A549 (cell line): ENCODE measurements around the gene SYT2. TPM values are rescaled to one million over a fixed set of nuclear protein-coding genes. Genes with fewer than 3 reads are reported as not detected.
"Not testable (repeated sequence)": the region's sequence is repeated elsewhere in the genome, so short reads cannot be mapped to it uniquely, and the experiment has no call there.

Experiments
- ATAC-seq, 2 experiments: fragments of 200-7000 bp in 1 of 2; fragments of >200 bp in 1 of 2; cut with Nextera tagmentation in 1 of 2; cut with Tn5 transposase in 1 of 2; 3 replicates each; pipeline versions ENCODE4 v1.8.0 to v1.9.1; 2018 to 2020; ENCODE audit warnings: mild to moderate bottlenecking in 1 of 2, moderate library complexity in 1 of 2
- CTCF ChIA-PET: fragments of 300-600 bp; sonication (Branson Sonifier 250); formaldehyde crosslinking; extraction: SDS; loops from one replicate; lab custom pipeline; 2021; ENCODE audit warnings: antibody characterized with exemption, inconsistent platforms; lab: Yijun Ruan, JAX
- POLR2A ChIA-PET: fragments of 350-600 bp; formaldehyde crosslinking; extraction: SDS; loops from one replicate; lab custom pipeline; 2021; ENCODE audit warnings: antibody characterized with exemption, inconsistent platforms; lab: Yijun Ruan, JAX
- DNase-seq, 2 experiments: peaks; one replicate each; pipeline versions ENCODE4 v3.0.0 to v3.0.0-alpha.2; 2011 to 2016; ENCODE audit warnings: low read depth in 1 of 2, low spot score in 1 of 2
- FAIRE-seq: peaks from 2 replicates; lab custom pipeline; 2011; peaks lifted over from hg19 to GRCh38; lab: Jason Lieb, UNC
- H3K27ac ChIP-seq, 2 experiments: fragments of >200 bp; sonication (Bioruptor Twin); formaldehyde crosslinking; 3 replicates each; pipeline ENCODE4 v1.5.1; 2016 to 2017
- H3K4me1 ChIP-seq: fragments of >200 bp; sonication (Bioruptor Twin); formaldehyde crosslinking; 3 replicates; pipeline ENCODE4 v1.6.1; 2016
- H3K4me2 ChIP-seq: fragments of >200 bp; sonication (Bioruptor Twin); formaldehyde crosslinking; 3 replicates; pipeline ENCODE4 v1.6.1; 2016
- H3K4me3 ChIP-seq: fragments of >200 bp; sonication (Bioruptor Twin); formaldehyde crosslinking; 3 replicates; pipeline ENCODE4 v1.5.1; 2016
- H3K9me3 ChIP-seq: fragments of >200 bp; sonication (Bioruptor Twin); formaldehyde crosslinking; 3 replicates; pipeline ENCODE4 v1.6.1; 2016
- BCL3 ChIP-seq: fragments of >200 bp; sonication (Bioruptor Twin); formaldehyde crosslinking; IDR thresholded peaks from 3 replicates; pipeline ENCODE4 v1.6.1; 2016
- CEBPB ChIP-seq, 2 experiments: fragments of >200 bp in 1 of 2; sonication (Bioruptor Twin) in 1 of 2; formaldehyde crosslinking in 1 of 2; IDR thresholded peaks; 2 replicates each; pipeline ENCODE4 v1.6.1; 2012 to 2016
- CHD2 ChIP-seq: fragments of 150-350 bp; IDR thresholded peaks from 2 replicates; pipeline ENCODE4 v1.6.1; 2014; ENCODE audit warnings: low read length; ENCODE audit not compliant: partially characterized antibody
- CHD4 ChIP-seq: fragments of 200-600 bp; sonication (generic); IDR thresholded peaks from 2 replicates; pipeline ENCODE4 v1.6.1; 2016; ENCODE audit warnings: antibody characterized with exemption, mild to moderate bottlenecking, borderline replicate concordance
- EHF ChIP-seq: fragments of 250-450 bp; sonication (Bioruptor Pico); IDR thresholded peaks from 2 replicates; pipeline ENCODE4 v1.5.0; 2020; ENCODE audit warnings: mild to moderate bottlenecking
- GATA3 ChIP-seq: IDR thresholded peaks from 2 replicates; pipeline ENCODE4 v1.6.1; 2012; ENCODE audit warnings: borderline replicate concordance
- HOXA7 ChIP-seq: fragments of 250-450 bp; sonication (Bioruptor Pico); IDR thresholded peaks from 2 replicates; pipeline ENCODE4 v1.5.0; 2020; ENCODE audit warnings: mild to moderate bottlenecking, moderate library complexity
- JUN ChIP-seq, 2 experiments: fragments of >200 bp; sonication (Bioruptor Twin); formaldehyde crosslinking; IDR thresholded peaks; 2 replicates in 1 of 2; 3 replicates in 1 of 2; pipeline ENCODE4 v1.6.1; 2016 to 2017
- JUNB ChIP-seq: fragments of >200 bp; sonication (Bioruptor Twin); formaldehyde crosslinking; IDR thresholded peaks from 2 replicates; pipeline ENCODE4 v1.6.1; 2016
- KDM5A ChIP-seq: fragments of 200-600 bp; sonication (generic); IDR thresholded peaks from 2 replicates; pipeline ENCODE4 v1.6.1; 2016; ENCODE audit warnings: antibody characterized with exemption, mild to moderate bottlenecking
- MAX ChIP-seq: IDR thresholded peaks from 2 replicates; pipeline ENCODE4 v1.6.1; 2012
- MYC ChIP-seq: IDR thresholded peaks from 2 replicates; pipeline ENCODE4 v1.6.1; 2012; ENCODE audit warnings: mild to moderate bottlenecking, inconsistent platforms, low read length, improper control_type of control experiment, borderline replicate concordance
- NFE2L2 ChIP-seq: fragments of 150-350 bp; conservative IDR thresholded peaks from 2 replicates; pipeline ENCODE4 v1.6.1; 2014; ENCODE audit warnings: low read length
- RAD21 ChIP-seq, 2 experiments: fragments of >200 bp in 1 of 2; sonication (Bioruptor Twin) in 1 of 2; formaldehyde crosslinking in 1 of 2; IDR thresholded peaks in 1 of 2; conservative IDR thresholded peaks in 1 of 2; 2 replicates in 1 of 2; 3 replicates in 1 of 2; pipeline ENCODE4 v1.6.1; 2012 to 2018; ENCODE audit warnings: inconsistent platforms in 1 of 2
- RFX5 ChIP-seq: fragments of 450-650 bp; IDR thresholded peaks from 2 replicates; pipeline ENCODE4 v1.7.1; 2014; ENCODE audit warnings: antibody characterized with exemption, mild to moderate bottlenecking, moderate library complexity
- RNF2 ChIP-seq: fragments of 200-600 bp; sonication (generic); IDR thresholded peaks from 2 replicates; pipeline ENCODE4 v1.6.1; 2016; ENCODE audit warnings: low read depth, mild to moderate bottlenecking, antibody characterized with exemption, moderate library complexity, borderline replicate concordance
- TFCP2L1 ChIP-seq: fragments of 250-450 bp; sonication (Bioruptor Pico); IDR thresholded peaks from 2 replicates; pipeline ENCODE4 v1.5.0; 2021; ENCODE audit warnings: mild to moderate bottlenecking
- ZFP36 ChIP-seq: fragments of 450-650 bp; IDR thresholded peaks from 2 replicates; pipeline ENCODE4 v1.6.1; 2014; ENCODE audit warnings: borderline replicate concordance; ENCODE audit not compliant: partially characterized antibody
- WGBS: methylation state at CpG from one replicate; pipeline ENCODE4 v1.1.6; 2017; ENCODE audit errors: missing lambda C conversion rate; 5-methylcytosine and 5-hydroxymethylcytosine counted together
- polyA plus RNA-seq, 4 experiments: library from polyadenylated mRNA; depleted of rRNA in 3 of 4; stranded (reverse); fragments of >200 nt; fragmentation: RNase III in 1 of 4; extraction: RNeasy Plus Mini Kit Qiagen cat#74134 plus additional on column Dnase treatment in 1 of 4; gene quantifications; 2 replicates in 3 of 4; 3 replicates in 1 of 4; pipeline ENCODE4 v1.2.3, GENCODE V29; 2011 to 2017
- TF ChIP-seq, protein P1 (sequence below): fragments of 250-450 bp; sonication (Bioruptor Pico); IDR thresholded peaks from 2 replicates; pipeline ENCODE4 v1.5.0; 2021; ENCODE audit warnings: mild to moderate bottlenecking, moderate library complexity, borderline replicate concordance

The SYT2 gene
- polyA plus RNA-seq, 2 of the 4 experiments (the other 2 are of a cell fraction): 0.03 to 0.04 TPM

DNA sequence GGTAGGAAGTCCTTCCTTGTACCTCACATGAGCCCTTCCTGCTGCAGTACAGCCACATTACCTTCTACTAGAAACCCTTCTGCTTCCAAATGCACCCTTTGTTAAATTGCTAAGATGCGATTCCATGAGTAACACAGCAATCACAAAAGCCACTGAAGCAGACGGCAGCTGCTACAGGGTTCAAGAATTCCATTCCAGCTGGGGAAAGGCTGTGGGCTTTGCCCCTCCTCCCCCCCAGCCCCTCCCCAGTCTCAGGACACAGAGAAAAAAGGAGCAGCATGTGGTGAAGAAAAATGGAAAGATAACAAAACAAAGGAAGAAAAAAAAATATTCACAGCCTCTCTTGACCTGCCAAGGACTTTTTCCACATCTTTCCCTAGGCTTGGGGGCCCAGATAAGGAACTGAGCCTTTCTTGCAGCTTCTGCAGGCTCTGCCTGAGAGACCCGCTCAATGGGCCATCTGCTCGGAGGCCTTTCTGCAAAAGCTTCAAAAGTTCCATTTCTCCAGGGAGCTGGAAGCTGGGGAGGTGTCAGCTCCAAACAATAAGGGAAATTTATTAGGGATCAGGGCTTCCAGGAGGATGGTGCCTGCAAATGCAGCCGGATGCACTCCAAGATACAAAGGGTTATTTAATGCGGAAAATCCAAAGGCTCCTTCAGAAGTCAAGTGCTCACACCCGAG, 72.1 kb downstream of the SYT2 start:
- ChIA-PET CTCF (interaction anchor here (1.5 to 1.6 kb wide), 2 partner anchors 12 kb away, joined by 4 read pairs; no protein-coding TSS in a partner anchor), POLR2A (no interaction called here)
- FAIRE-seq: no peak

GRCh38 chr1:202637321-202638018, 72.8 kb downstream of the SYT2 start:
- POLR2A ChIA-PET, H3K4me1 ChIP-seq, H3K9me3 ChIP-seq, H3K4me2 ChIP-seq, FAIRE-seq, DNase-seq, H3K27ac ChIP-seq, H3K4me3 ChIP-seq: not testable (repeated sequence)
- CTCF ChIA-PET: interaction anchor here (1.5 to 1.6 kb wide), 2 partner anchors 12 to 13 kb away, joined by 4 read pairs; no protein-coding TSS in a partner anchor
- 76% methylated on average over 15 of the region's 16 CpGs for WGBS
- peak; percentile 33 to 62; a peak in 3 of 6 replicates for ATAC-seq

More for the DNA sequence above, 72.1 kb downstream of the SYT2 start:
- Histone ChIP-seq H3K4me2 (no peak overlapping the region), H3K4me3 (no peak overlapping the region), H3K27ac (no peak overlapping the region), H3K9me3 (no peaks in the 10 kb centered on the region), H3K4me1 (0 out of 3 replicates have a peak, but pooled peaks cover 6% of the 10 kb centered on the region)
- DNase-seq (no peak), ATAC-seq (no peak)
- WGBS: 73% methylated on average over 7 of the region's 7 CpGs
- no peak for TF ChIP-seq MAX
- no peak for TF ChIP-seq JUN (IDR thresholded peaks at IDR 0.05)
- TF ChIP-seq TFCP2L1 (CRISPR knock-in tag): no peak
- no peak for TF ChIP-seq BCL3
- TF ChIP-seq, protein P1, sequence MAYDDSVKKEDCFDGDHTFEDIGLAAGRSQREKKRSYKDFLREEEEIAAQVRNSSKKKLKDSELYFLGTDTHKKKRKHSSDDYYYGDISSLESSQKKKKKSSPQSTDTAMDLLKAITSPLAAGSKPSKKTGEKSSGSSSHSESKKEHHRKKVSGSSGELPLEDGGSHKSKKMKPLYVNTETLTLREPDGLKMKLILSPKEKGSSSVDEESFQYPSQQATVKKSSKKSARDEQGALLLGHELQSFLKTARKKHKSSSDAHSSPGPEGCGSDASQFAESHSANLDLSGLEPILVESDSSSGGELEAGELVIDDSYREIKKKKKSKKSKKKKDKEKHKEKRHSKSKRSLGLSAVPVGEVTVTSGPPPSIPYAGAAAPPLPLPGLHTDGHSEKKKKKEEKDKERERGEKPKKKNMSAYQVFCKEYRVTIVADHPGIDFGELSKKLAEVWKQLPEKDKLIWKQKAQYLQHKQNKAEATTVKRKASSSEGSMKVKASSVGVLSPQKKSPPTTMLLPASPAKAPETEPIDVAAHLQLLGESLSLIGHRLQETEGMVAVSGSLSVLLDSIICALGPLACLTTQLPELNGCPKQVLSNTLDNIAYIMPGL (CRISPR knock-in tag): no peak
- TF ChIP-seq CEBPB (IDR thresholded peaks at IDR 0.05): no peak
- TF ChIP-seq GATA3: no peak
- TF ChIP-seq RNF2: no peak
- no peak for TF ChIP-seq EHF
- TF ChIP-seq NFE2L2: no peak
- TF ChIP-seq RAD21 (conservative IDR thresholded peaks at IDR 0.05 in 1 of 2, IDR thresholded peaks at IDR 0.05 in 1 of 2): no peak
- no peak for TF ChIP-seq JUNB
- TF ChIP-seq CHD4: no peak
- no peak for TF ChIP-seq CHD2
- no peak for TF ChIP-seq MYC
- TF ChIP-seq RFX5: no peak
- TF ChIP-seq ZFP36: no peak
- no peak for TF ChIP-seq HOXA7
- no peak for TF ChIP-seq KDM5A

DNA sequence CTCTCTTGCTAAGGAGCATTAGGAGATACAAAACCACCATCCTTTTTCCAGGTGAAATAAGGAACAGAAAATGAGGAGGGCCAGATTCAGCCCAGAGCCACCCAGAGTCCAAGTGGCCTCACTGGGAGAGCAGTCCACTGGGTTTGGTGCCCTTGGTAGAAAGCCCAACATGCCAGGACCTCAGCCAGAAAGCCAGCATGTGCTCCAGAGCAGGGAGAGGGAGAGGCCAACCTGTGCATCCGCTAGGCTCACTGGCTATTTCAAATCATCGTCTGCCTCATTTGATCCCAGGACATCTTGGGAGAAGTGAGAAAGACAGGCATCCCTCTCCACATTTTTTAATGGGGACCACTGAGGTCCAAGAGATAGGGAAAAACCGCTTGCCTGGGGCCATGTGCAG, 74.1 kb downstream of the SYT2 start:
- H3K4me2 ChIP-seq, H3K4me1 ChIP-seq, ATAC-seq, H3K27ac ChIP-seq, H3K4me3 ChIP-seq, DNase-seq, CTCF ChIA-PET, FAIRE-seq, H3K9me3 ChIP-seq, POLR2A ChIA-PET: not testable (repeated sequence)
- 24% methylated on average over 3 of the region's 3 CpGs for WGBS
